SH-SY5Y (cell line): ENCODE results near the gene ACD.

Experiments
- GATA2 ChIP-seq: IDR thresholded peaks from 2 replicates; pipeline ENCODE4 v1.6.1; 2011; ENCODE audit warnings: mild to moderate bottlenecking, low read depth, low read length
- GATA3 ChIP-seq: IDR thresholded peaks from 2 replicates; pipeline ENCODE4 v1.6.1; 2011; ENCODE audit warnings: low read depth, mild to moderate bottlenecking, low read length, moderate library complexity

The ACD gene

GRCh38 chr16:67659675-67660563 lies at the start of gene ACD:
ACD (minus strand) TSS chr16:67660260; CDS start chr16:67660220, 40 bp downstream.
- no peak for TF ChIP-seq GATA2
- TF ChIP-seq GATA3, result no peak

GRCh38 chr16:67709050-67709449 lies 49.0 kb upstream of the ACD start:
- TF ChIP-seq GATA3 (no peak), GATA2 (no peak)

- TF ChIP-seq GATA3 (no peak), GATA2 (no peak)
Observed at GRCh38 chr16:67708368-67708771, 48.3 kb upstream of the ACD start.

- no peak for TF ChIP-seq GATA3
- TF ChIP-seq GATA2, result no peak
Observed at GRCh38 chr16:67707790-67708189, 47.7 kb upstream of the ACD start.

- TF ChIP-seq GATA2 (no peak), GATA3 (no peak)
Observed at GRCh38 chr16:67707210-67707609, 47.1 kb upstream of the ACD start.

- no peak for TF ChIP-seq GATA3
- TF ChIP-seq GATA2, result no peak
Observed at GRCh38 chr16:67704110-67704509, 44.0 kb upstream of the ACD start.

- TF ChIP-seq GATA2, result no peak
- TF ChIP-seq GATA3, result no peak
Observed at GRCh38 chr16:67703626-67704025, 43.6 kb upstream of the ACD start.

GRCh38 chr16:67702130-67702529 lies 42.1 kb upstream of the ACD start:
- no peak for TF ChIP-seq GATA3

GRCh38 chr16:67701420-67701819 lies 41.4 kb upstream of the ACD start:
- TF ChIP-seq GATA3, result no peak
- no peak for TF ChIP-seq GATA2

- TF ChIP-seq GATA2, result no peak
Observed at GRCh38 chr16:67699265-67699664, 39.2 kb upstream of the ACD start.

GRCh38 chr16:67697422-67698185 lies 37.5 kb upstream of the ACD start:
- TF ChIP-seq GATA2 (no peak), GATA3 (no peak)

- TF ChIP-seq GATA3 (no peak), GATA2 (no peak)
Observed at GRCh38 chr16:67694611-67695010, 34.6 kb upstream of the ACD start.

- TF ChIP-seq GATA3 (no peak), GATA2 (no peak)
Observed at GRCh38 chr16:67685388-67686112, 25.5 kb upstream of the ACD start.

- TF ChIP-seq GATA3 (no peak), GATA2 (no peak)
Observed at GRCh38 chr16:67683767-67684166, 23.7 kb upstream of the ACD start.
